MM.1S (cell line): ENCODE measurements around the gene ANKH.

Experiments used
- DNase-seq: peaks from one replicate; pipeline ENCODE4 v3.0.0-alpha.2; 2015
- H2AFZ ChIP-seq: fragments of 300-600 bp; sonication (generic); 2 replicates; pipeline ENCODE4 v1.6.0; 2016; ENCODE audit warnings: antibody characterized with exemption, low read length
- H3F3A ChIP-seq: fragments of 300-600 bp; sonication (generic); 2 replicates; pipeline ENCODE4 v1.6.1; 2016; ENCODE audit warnings: mild to moderate bottlenecking, antibody characterized with exemption, low read length, moderate library complexity, mixed read lengths; ENCODE audit not compliant: insufficient read depth
- H3K27ac ChIP-seq: fragments of 300-600 bp; sonication (generic); 2 replicates; pipeline ENCODE4 v1.5.1; 2016; ENCODE audit warnings: mild to moderate bottlenecking, low read length
- H3K27me3 ChIP-seq: fragments of 300-600 bp; sonication (generic); replicated peaks from 2 replicates; pipeline ENCODE4 v1.6.0; 2016; ENCODE audit warnings: low read length; ENCODE audit not compliant: insufficient read depth
- H3K36me3 ChIP-seq: fragments of 300-600 bp; sonication (generic); replicated peaks from 2 replicates; pipeline ENCODE4 v1.6.1; 2016; ENCODE audit warnings: mild to moderate bottlenecking, low read length, mixed read lengths; ENCODE audit not compliant: insufficient read depth
- H3K4me1 ChIP-seq: fragments of 300-600 bp; sonication (generic); 2 replicates; pipeline ENCODE4 v1.6.1; 2016; ENCODE audit warnings: low read length, mixed read lengths
- H3K4me2 ChIP-seq: fragments of 300-600 bp; sonication (generic); 2 replicates; pipeline ENCODE4 v1.6.0; 2016; ENCODE audit warnings: low read depth, low read length
- H3K4me3 ChIP-seq: fragments of 300-600 bp; sonication (generic); 2 replicates; pipeline ENCODE4 v1.5.1; 2016; ENCODE audit warnings: low read length, mixed read lengths
- H3K79me2 ChIP-seq: fragments of 300-600 bp; sonication (generic); 2 replicates; pipeline ENCODE4 v1.6.1; 2016; ENCODE audit warnings: mixed run types, low read length, mixed read lengths
- H3K9ac ChIP-seq: fragments of 300-600 bp; sonication (generic); 2 replicates; pipeline ENCODE4 v1.6.1; 2016; ENCODE audit warnings: low read length, mixed read lengths
- H3K9me2 ChIP-seq: fragments of 300-600 bp; sonication (generic); replicated peaks from 2 replicates; pipeline ENCODE4 v1.6.1; 2016; ENCODE audit warnings: mild to moderate bottlenecking, low read length, mixed read lengths; ENCODE audit not compliant: insufficient read depth
- H3K9me3 ChIP-seq: fragments of 300-600 bp; sonication (generic); replicated peaks from 2 replicates; pipeline ENCODE4 v1.6.1; 2016; ENCODE audit warnings: mild to moderate bottlenecking, low read length, mixed read lengths; ENCODE audit not compliant: insufficient read depth
- H4K20me1 ChIP-seq: fragments of 300-600 bp; sonication (generic); 2 replicates; pipeline ENCODE4 v1.6.1; 2016; ENCODE audit warnings: mild to moderate bottlenecking, low read length, moderate library complexity, mixed read lengths; ENCODE audit not compliant: insufficient read depth
- EZH2 ChIP-seq: fragments of 300-600 bp; sonication (generic); optimal IDR thresholded peaks from 2 replicates; pipeline ENCODE3; 2017; ENCODE audit warnings: low read depth, mild to moderate bottlenecking, antibody characterized with exemption, low read length, mixed read lengths
- EZH2phosphoT487 ChIP-seq: fragments of 300-600 bp; sonication (generic); IDR thresholded peaks from 2 replicates; pipeline ENCODE4 v1.6.1; 2018; ENCODE audit warnings: antibody characterized with exemption, low read length
- TF ChIP-seq, protein P1 (sequence below): fragments of 300-600 bp; sonication (generic); IDR thresholded peaks from 2 replicates; pipeline ENCODE4 v1.5.1; 2016; ENCODE audit warnings: antibody characterized with exemption, low read length, mixed read lengths

The ANKH gene

DNA sequence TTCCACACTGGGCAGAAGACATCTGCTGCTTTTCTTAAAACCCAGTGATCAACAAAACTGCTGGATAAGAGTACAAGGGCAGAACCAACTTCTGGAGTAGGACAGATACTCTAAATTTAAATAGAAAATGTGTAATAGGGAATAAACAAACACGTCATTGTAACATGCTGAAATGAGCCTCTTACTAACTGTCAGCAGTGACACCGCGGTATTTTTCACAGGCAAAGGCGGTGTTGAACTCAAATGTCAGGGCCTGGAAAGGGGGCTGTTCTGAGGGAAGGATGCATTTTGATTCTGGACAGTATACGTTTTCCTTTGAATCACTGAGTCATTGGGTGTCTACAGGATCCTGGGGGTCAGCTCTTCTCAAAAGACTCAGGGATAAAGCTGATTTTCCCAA is 133.5 kb downstream of the ANKH start:
- no peaks in the 10 kb centered on the region for H3F3A ChIP-seq
- no peak overlapping the region for H3K9ac ChIP-seq
- no peaks in the 10 kb centered on the region for H3K79me2 ChIP-seq
- H3K9me3 ChIP-seq = no peaks in the 10 kb centered on the region
- no peaks in the 10 kb centered on the region for H3K4me1 ChIP-seq
- H3K9me2 ChIP-seq = no peaks in the 10 kb centered on the region
- no peak for DNase-seq
- no peaks in the 10 kb centered on the region for H4K20me1 ChIP-seq
- H3K4me3 ChIP-seq = no peak overlapping the region
- no peaks in the 10 kb centered on the region for H3K27me3 ChIP-seq
- no peak overlapping the region for H3K27ac ChIP-seq
- no peak overlapping the region for H3K4me2 ChIP-seq
- H3K36me3 ChIP-seq = no peaks in the 10 kb centered on the region
- no peak overlapping the region for H2AFZ ChIP-seq
- no peak for TF ChIP-seq EZH2
- no peak for TF ChIP-seq EZH2phosphoT487
- TF ChIP-seq, protein P1, sequence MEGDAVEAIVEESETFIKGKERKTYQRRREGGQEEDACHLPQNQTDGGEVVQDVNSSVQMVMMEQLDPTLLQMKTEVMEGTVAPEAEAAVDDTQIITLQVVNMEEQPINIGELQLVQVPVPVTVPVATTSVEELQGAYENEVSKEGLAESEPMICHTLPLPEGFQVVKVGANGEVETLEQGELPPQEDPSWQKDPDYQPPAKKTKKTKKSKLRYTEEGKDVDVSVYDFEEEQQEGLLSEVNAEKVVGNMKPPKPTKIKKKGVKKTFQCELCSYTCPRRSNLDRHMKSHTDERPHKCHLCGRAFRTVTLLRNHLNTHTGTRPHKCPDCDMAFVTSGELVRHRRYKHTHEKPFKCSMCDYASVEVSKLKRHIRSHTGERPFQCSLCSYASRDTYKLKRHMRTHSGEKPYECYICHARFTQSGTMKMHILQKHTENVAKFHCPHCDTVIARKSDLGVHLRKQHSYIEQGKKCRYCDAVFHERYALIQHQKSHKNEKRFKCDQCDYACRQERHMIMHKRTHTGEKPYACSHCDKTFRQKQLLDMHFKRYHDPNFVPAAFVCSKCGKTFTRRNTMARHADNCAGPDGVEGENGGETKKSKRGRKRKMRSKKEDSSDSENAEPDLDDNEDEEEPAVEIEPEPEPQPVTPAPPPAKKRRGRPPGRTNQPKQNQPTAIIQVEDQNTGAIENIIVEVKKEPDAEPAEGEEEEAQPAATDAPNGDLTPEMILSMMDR = no peak

DNA sequence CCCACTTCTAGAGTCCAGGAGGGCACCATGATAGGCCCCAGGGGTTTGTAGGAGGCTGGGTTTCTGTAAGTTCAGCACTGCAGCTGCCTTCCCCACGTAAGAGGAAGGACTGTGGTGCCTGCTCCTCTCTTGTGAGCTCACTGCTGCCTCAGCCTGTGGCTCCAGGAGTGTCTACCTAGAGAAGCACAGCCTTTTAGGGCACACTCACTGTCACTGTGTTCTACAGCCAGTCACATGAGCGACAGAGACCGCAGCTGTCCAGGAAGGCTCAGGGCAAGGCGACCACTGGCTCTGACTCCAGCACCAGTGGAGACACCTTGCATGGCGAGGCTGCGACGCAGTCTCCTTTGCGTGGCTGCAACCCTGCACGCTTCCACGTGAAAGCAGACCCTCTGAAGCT is 134.3 kb downstream of the ANKH start:
- no peaks in the 10 kb centered on the region for H3F3A ChIP-seq
- TF ChIP-seq, protein P1 = no peak
- TF ChIP-seq EZH2 = no peak
- TF ChIP-seq EZH2phosphoT487 = no peak
- no peaks in the 10 kb centered on the region for H3K27me3 ChIP-seq
- no peak overlapping the region for H2AFZ ChIP-seq
- H4K20me1 ChIP-seq = no peaks in the 10 kb centered on the region
- H3K27ac ChIP-seq = no peak overlapping the region
- no peaks in the 10 kb centered on the region for H3K79me2 ChIP-seq
- H3K9ac ChIP-seq = no peak overlapping the region
- no peaks in the 10 kb centered on the region for H3K9me2 ChIP-seq
- DNase-seq = no peak
- no peaks in the 10 kb centered on the region for H3K36me3 ChIP-seq
- H3K9me3 ChIP-seq = no peaks in the 10 kb centered on the region
- H3K4me3 ChIP-seq = no peak overlapping the region
- no peaks in the 10 kb centered on the region for H3K4me1 ChIP-seq
- H3K4me2 ChIP-seq = no peak overlapping the region

DNA sequence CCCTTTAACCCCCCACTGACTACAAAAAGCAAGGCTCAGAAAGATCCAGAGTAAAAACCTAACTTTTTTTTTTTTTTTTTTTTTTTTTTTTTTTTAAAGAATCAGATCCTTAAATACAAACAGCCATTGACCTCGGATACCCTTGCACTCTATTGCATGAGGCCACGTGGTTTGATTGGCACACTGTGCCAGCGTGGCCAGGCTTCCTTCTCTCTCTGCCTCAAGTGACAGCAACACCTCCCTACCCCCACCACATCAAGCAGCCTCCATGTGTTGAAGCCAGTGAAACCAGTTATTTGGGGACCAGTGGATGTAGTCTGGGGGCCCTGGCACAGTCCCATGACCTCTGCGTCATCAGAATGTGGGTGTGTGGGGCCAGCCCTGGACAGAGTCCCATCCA is 135.6 kb downstream of the ANKH start:
- Histone ChIP-seq H3K9me3 (no peaks in the 10 kb centered on the region), H3K4me1 (no peaks in the 10 kb centered on the region), H3K9ac (no peak overlapping the region), H2AFZ (no peak overlapping the region), H3K27me3 (no peaks in the 10 kb centered on the region), H3K9me2 (no peaks in the 10 kb centered on the region), H3K4me2 (no peak overlapping the region), H3K79me2 (no peaks in the 10 kb centered on the region), H3K36me3 (no peaks in the 10 kb centered on the region), H3F3A (no peaks in the 10 kb centered on the region), H3K4me3 (no peak overlapping the region), H3K27ac (no peak overlapping the region), H4K20me1 (no peaks in the 10 kb centered on the region)
- no peak for DNase-seq
- TF ChIP-seq EZH2 (no peak), EZH2phosphoT487 (no peak)
- TF ChIP-seq, protein P1 = no peak
